ENCODE results near the gene GPR156. TPM values are rescaled to one million over a fixed set of nuclear protein-coding genes. Genes with fewer than 3 reads are reported as not detected.
A peak's percentile ranks its signal among the peaks of the same experiment; 100 is the strongest.

GPR156 gene
- polyA plus RNA-seq, 1 experiment: 0.44 TPM

- H3K4me3 ChIP-seq (ENCODE audit: low read depth, low read length): no peak overlapping the region
- ChIA-PET POLR2A (no interaction called here), CTCF (interaction anchor here (1.2 kb wide), 1 partner anchor 22 kb away, joined by 3 read pairs; no protein-coding TSS in a partner anchor)
- H3K27me3 ChIP-seq (ENCODE audit: control insufficient read depth, insufficient read depth, low read length): no peaks in the 10 kb centered on the region
- DNase-seq (ENCODE audit: low read depth): no peak
- H3K36me3 ChIP-seq (ENCODE audit: control insufficient read depth, insufficient read depth, low read length): no peaks in the 10 kb centered on the region
- TF ChIP-seq CTCF (IDR thresholded peaks at IDR 0.05; ENCODE audit: insufficient read depth, low read depth, low read length): no peak
These were observed 80.7 kb downstream of the GPR156 start for GRCh38 chr3:120204338-120204737.

DNA sequence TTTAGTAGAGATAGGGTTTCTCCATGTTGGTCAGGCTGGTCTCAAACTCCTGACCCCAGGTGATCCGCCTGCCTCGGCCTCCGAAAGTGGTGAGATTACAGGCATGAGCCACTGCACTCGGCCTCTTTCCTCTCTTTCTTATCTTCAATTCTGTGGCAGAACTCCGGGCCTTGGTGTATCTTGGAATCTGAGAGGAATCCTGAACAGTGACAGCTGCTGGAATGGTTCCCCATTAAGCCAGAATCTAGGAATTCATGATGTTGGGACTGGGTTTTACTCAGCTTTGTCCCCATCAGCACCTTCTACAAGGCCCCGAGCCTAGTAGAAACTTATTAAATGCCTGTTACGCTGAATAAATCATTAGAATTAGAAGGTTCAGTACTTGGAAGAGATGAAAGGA is 81.4 kb downstream of the GPR156 start:
- POLR2A ChIA-PET: no interaction called here
- TF ChIP-seq CTCF (IDR thresholded peaks at IDR 0.05; ENCODE audit: insufficient read depth, low read depth, low read length): no peak
- Histone ChIP-seq H3K27me3 (ENCODE audit: control insufficient read depth, insufficient read depth, low read length) (no peaks in the 10 kb centered on the region), H3K36me3 (ENCODE audit: control insufficient read depth, insufficient read depth, low read length) (no peaks in the 10 kb centered on the region), H3K4me3 (ENCODE audit: low read depth, low read length) (no peak overlapping the region)
- DNase-seq (ENCODE audit: low read depth): no peak
- CTCF ChIA-PET: no interaction called here

DNA sequence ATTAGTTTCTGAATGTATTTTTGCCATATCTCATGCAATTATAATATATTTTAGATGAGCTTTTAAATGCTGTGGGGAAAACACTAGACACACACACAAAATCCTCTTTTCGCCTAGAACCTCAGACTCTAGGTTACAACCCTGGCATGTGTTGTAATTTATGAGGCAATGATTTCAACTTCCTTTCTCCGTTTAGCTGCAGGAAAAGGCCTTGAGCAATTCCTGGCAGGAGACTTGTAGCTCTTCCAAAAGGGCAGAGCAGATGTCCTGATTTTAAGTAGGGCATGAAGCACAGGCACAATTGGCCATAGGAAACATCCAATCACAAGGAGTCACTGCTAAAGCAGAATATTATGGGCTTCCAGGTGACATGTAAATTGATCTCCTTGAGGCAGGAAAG is 82.0 kb downstream of the GPR156 start:
- Histone ChIP-seq H3K27me3 (ENCODE audit: control insufficient read depth, insufficient read depth, low read length) (no peaks in the 10 kb centered on the region), H3K4me3 (ENCODE audit: low read depth, low read length) (no peak overlapping the region), H3K36me3 (ENCODE audit: control insufficient read depth, insufficient read depth, low read length) (no peaks in the 10 kb centered on the region)
- no peak for TF ChIP-seq CTCF (IDR thresholded peaks at IDR 0.05; ENCODE audit: insufficient read depth, low read depth, low read length)
- peak; percentile 56 for DNase-seq (ENCODE audit: low read depth)
- POLR2A ChIA-PET: no interaction called here
- CTCF ChIA-PET: no interaction called here

GRCh38 chr3:120202363-120202762 is 82.7 kb downstream of the GPR156 start:
- POLR2A ChIA-PET: no interaction called here
- no peak for TF ChIP-seq CTCF (IDR thresholded peaks at IDR 0.05; ENCODE audit: insufficient read depth, low read depth, low read length)
- Histone ChIP-seq H3K27me3 (ENCODE audit: control insufficient read depth, insufficient read depth, low read length) (no peaks in the 10 kb centered on the region), H3K4me3 (ENCODE audit: low read depth, low read length) (no peak overlapping the region), H3K36me3 (ENCODE audit: control insufficient read depth, insufficient read depth, low read length) (no peaks in the 10 kb centered on the region)
- DNase-seq (ENCODE audit: low read depth): no peak
- CTCF ChIA-PET: no interaction called here

- ChIA-PET CTCF (interaction anchor here (0.9 kb wide), 2 partner anchors 17 to 309 kb away, joined by 3 read pairs; no protein-coding TSS in a partner anchor), POLR2A (no interaction called here)
- no peaks in the 10 kb centered on the region for H3K36me3 ChIP-seq (ENCODE audit: control insufficient read depth, insufficient read depth, low read length)
- no peaks in the 10 kb centered on the region for H3K27me3 ChIP-seq (ENCODE audit: control insufficient read depth, insufficient read depth, low read length)
- no peak for TF ChIP-seq CTCF (IDR thresholded peaks at IDR 0.05; ENCODE audit: insufficient read depth, low read depth, low read length)
- no peak for DNase-seq (ENCODE audit: low read depth)
- H3K4me3 ChIP-seq (ENCODE audit: low read depth, low read length): no peak overlapping the region
These were observed 84.4 kb downstream of the GPR156 start for GRCh38 chr3:120200493-120201235.
